IMR-90 (cell line): ENCODE results near the gene SH3BP2. TPM values are rescaled to one million over a fixed set of nuclear protein-coding genes. Genes with fewer than 3 reads are reported as not detected.

Source experiments
- ATAC-seq: fragments of 200-7000 bp; cut with Tn5 transposase; 2 replicates; pipeline ENCODE4 v1.9.1; 2020; ENCODE audit warnings: low read depth, mild to moderate bottlenecking, moderate library complexity
- BruUV-seq: library from RNA; stranded (reverse); fragments of 400-500 nt; replicated peaks from 2 replicates; lab custom pipeline; 2021; lab: Mats Ljungman, UMichigan
- CTCF ChIA-PET: fragments of 300-600 bp; formaldehyde crosslinking; extraction: SDS; loops from one replicate; lab custom pipeline; 2021; ENCODE audit warnings: antibody characterized with exemption; lab: Yijun Ruan, JAX
- POLR2A ChIA-PET: fragments of 300-600 bp; sonication (Branson Sonifier 250); formaldehyde crosslinking; loops from one replicate; lab custom pipeline; 2022; ENCODE audit warnings: antibody characterized with exemption; ENCODE audit not compliant: unreplicated experiment; lab: Charles Lee
- DNase-seq: peaks from one replicate; pipeline ENCODE4 v3.0.0; 2013
- H2AFZ ChIP-seq: replicated peaks from 2 replicates; pipeline ENCODE3; 2013; ENCODE audit warnings: low read length, mild to moderate bottlenecking; ENCODE audit not compliant: poor library complexity
- H2AK5ac ChIP-seq: 2 replicates; pipeline ENCODE4 v1.6.1; 2013; ENCODE audit warnings: low read depth, low read length, inconsistent platforms
- H2AK9ac ChIP-seq: replicated peaks from 2 replicates; pipeline ENCODE3; 2013; ENCODE audit warnings: mild to moderate bottlenecking, low read depth, low read length, moderate library complexity; ENCODE audit not compliant: poor library complexity
- H2BK120ac ChIP-seq: 2 replicates; pipeline ENCODE4 v1.6.1; 2013; ENCODE audit warnings: low read depth, low read length, inconsistent platforms
- H2BK15ac ChIP-seq: 3 replicates; pipeline ENCODE4 v1.6.1; 2013; ENCODE audit warnings: low read depth, low read length, inconsistent platforms
- H2BK20ac ChIP-seq: 2 replicates; pipeline ENCODE4 v1.6.1; 2013; ENCODE audit warnings: low read depth, mild to moderate bottlenecking, inconsistent platforms, low read length, moderate library complexity
- H2BK5ac ChIP-seq: 2 replicates; pipeline ENCODE4 v1.6.1; 2013; ENCODE audit warnings: mild to moderate bottlenecking, low read depth, low read length, inconsistent platforms; ENCODE audit not compliant: poor library complexity, severe bottlenecking
- H3K14ac ChIP-seq: replicated peaks from 2 replicates; pipeline ENCODE4 v1.6.1; 2013; ENCODE audit warnings: low read depth, low read length, inconsistent platforms
- H3K18ac ChIP-seq: 2 replicates; pipeline ENCODE4 v1.6.1; 2013; ENCODE audit warnings: low read depth, low read length, control low read depth
- H3K23ac ChIP-seq: 2 replicates; pipeline ENCODE4 v1.6.1; 2013; ENCODE audit warnings: low read depth, low read length, inconsistent platforms
- H3K27ac ChIP-seq: 2 replicates; pipeline ENCODE4 v1.5.1; 2013; ENCODE audit warnings: mild to moderate bottlenecking, control low read depth, low read length; ENCODE audit not compliant: insufficient read depth
- H3K27me3 ChIP-seq: 2 replicates; pipeline ENCODE4 v1.6.1; 2013; ENCODE audit warnings: low read length; ENCODE audit not compliant: control insufficient read depth, insufficient read depth
- H3K36me3 ChIP-seq: 2 replicates; pipeline ENCODE4 v1.6.1; 2013; ENCODE audit warnings: low read length, mixed read lengths; ENCODE audit not compliant: control insufficient read depth, insufficient read depth
- H3K4ac ChIP-seq: 2 replicates; pipeline ENCODE4 v1.6.1; 2013; ENCODE audit warnings: low read depth, low read length, inconsistent platforms
- H3K4me1 ChIP-seq: 2 replicates; pipeline ENCODE4 v1.6.1; 2013; ENCODE audit warnings: low read length, mixed read lengths; ENCODE audit not compliant: control insufficient read depth, insufficient read depth
- H3K4me2 ChIP-seq: 2 replicates; pipeline ENCODE4 v1.6.1; 2013; ENCODE audit warnings: low read depth, mild to moderate bottlenecking, control low read depth, low read length, moderate library complexity
- H3K4me3 ChIP-seq: 2 replicates; pipeline ENCODE4 v1.5.1; 2013; ENCODE audit warnings: low read depth, mild to moderate bottlenecking, control low read depth, low read length, moderate library complexity; ENCODE audit not compliant: insufficient read depth
- H3K56ac ChIP-seq: 2 replicates; pipeline ENCODE4 v1.6.1; 2013; ENCODE audit warnings: low read length, inconsistent platforms; ENCODE audit not compliant: insufficient read depth; ENCODE audit errors: extremely low read depth
- H3K79me1 ChIP-seq, 2 experiments: 2 replicates each; pipeline ENCODE4 v1.6.1; 2013; ENCODE audit warnings: low read length in 2 of 2, inconsistent platforms in 1 of 2, low read depth in 1 of 2
- H3K9ac ChIP-seq: 2 replicates; pipeline ENCODE4 v1.6.1; 2013; ENCODE audit warnings: low read depth, low read length, control low read depth
- H3K9me1 ChIP-seq: 2 replicates; pipeline ENCODE4 v1.6.1; 2013; ENCODE audit warnings: low read length, inconsistent platforms; ENCODE audit not compliant: insufficient read depth
- H3K9me3 ChIP-seq: 2 replicates; pipeline ENCODE4 v1.6.1; 2013; ENCODE audit warnings: low read length; ENCODE audit not compliant: control insufficient read depth, insufficient read depth
- H4K20me1 ChIP-seq: 2 replicates; pipeline ENCODE4 v1.6.1; 2013; ENCODE audit warnings: low read length, inconsistent platforms; ENCODE audit not compliant: insufficient read depth
- H4K5ac ChIP-seq: 2 replicates; pipeline ENCODE4 v1.6.1; 2013; ENCODE audit warnings: mild to moderate bottlenecking, low read depth, low read length, control low read depth
- H4K8ac ChIP-seq, 2 experiments: 2 replicates each; pipeline ENCODE4 v1.6.1; 2013; ENCODE audit warnings: low read depth in 2 of 2, low read length in 2 of 2, control low read depth in 1 of 2, inconsistent platforms in 1 of 2
- H4K91ac ChIP-seq: 2 replicates; pipeline ENCODE4 v1.6.1; 2013; ENCODE audit warnings: low read depth, low read length, inconsistent platforms; ENCODE audit not compliant: insufficient read depth
- BHLHE40 ChIP-seq: fragments of 150-350 bp; IDR thresholded peaks from 2 replicates; pipeline ENCODE4 v1.6.1; 2016; ENCODE audit warnings: mild to moderate bottlenecking, low read depth, low read length
- FOS ChIP-seq: fragments of 150-350 bp; IDR thresholded peaks from 2 replicates; pipeline ENCODE4 v1.6.1; 2016; ENCODE audit warnings: low read depth, low read length
- MAZ ChIP-seq: IDR thresholded peaks from 2 replicates; pipeline ENCODE4 v1.6.1; 2012; ENCODE audit warnings: low read depth, mild to moderate bottlenecking, low read length, improper control_type of control experiment, moderate library complexity, borderline replicate concordance
- NFE2L2 ChIP-seq: fragments of 150-350 bp; IDR thresholded peaks from 2 replicates; pipeline ENCODE4 v1.6.1; 2016; ENCODE audit warnings: low read depth, mild to moderate bottlenecking, low read length
- POLR2A ChIP-seq: IDR thresholded peaks from 2 replicates; pipeline ENCODE4 v1.6.1; 2012; ENCODE audit warnings: mild to moderate bottlenecking, low read depth, low read length
- RAD21 ChIP-seq: IDR thresholded peaks from 2 replicates; pipeline ENCODE4 v1.6.1; 2012; ENCODE audit warnings: low read length, improper control_type of control experiment
- RFX5 ChIP-seq: IDR thresholded peaks from 2 replicates; pipeline ENCODE4 v1.8.0; 2012; ENCODE audit warnings: low read depth, mild to moderate bottlenecking, low read length, moderate library complexity
- SMC3 ChIP-seq: fragments of 150-350 bp; IDR thresholded peaks from 2 replicates; pipeline ENCODE4 v1.6.1; 2016; ENCODE audit warnings: low read depth, mild to moderate bottlenecking, antibody characterized with exemption, low read length, moderate library complexity
- WGBS, 2 experiments: methylation state at CpG; one replicate each; pipeline versions ENCODE4 v1.1.5 to v1.1.7; 2013; ENCODE audit warnings: missing lambda C conversion rate in 2 of 2; ENCODE audit not compliant: insufficient read length in 1 of 2; ENCODE audit errors: extremely low coverage in 2 of 2; 5-methylcytosine and 5-hydroxymethylcytosine counted together
- dilution Hi-C: fragments of 300-500 bp; cut with HindIII; formaldehyde crosslinking; loops from one replicate; pipeline ENCODE4 v1.14.3; 2018; ENCODE audit warnings: low sequenced_read_pairs; ENCODE audit not compliant: unreplicated experiment
- in situ Hi-C: fragments of 300-500 bp; cut with MboI; formaldehyde crosslinking; loops from 3 replicates; pipeline ENCODE4 v1.14.3; 2019; ENCODE audit warnings: low sequenced_read_pairs, inconsistent platforms, mixed read lengths
- intact Hi-C: fragments of 100-400 bp; cut with micrococcal nuclease; formaldehyde crosslinking; loops from 2 replicates; pipeline ENCODE4 v1.10.0; 2022
- polyA plus RNA-seq, 3 experiments: library from polyadenylated mRNA; depleted of rRNA; stranded (reverse); fragments of >200 nt; gene quantifications; 2 replicates each; pipeline ENCODE4 v1.2.3, GENCODE V29; 2012; ENCODE audit warnings: low replicate concordance in 1 of 3
- total RNA-seq: library from RNA; depleted of rRNA; stranded (reverse); fragments of >200 nt; gene quantifications from 2 replicates; pipeline ENCODE4 v1.2.3, GENCODE V29; 2012
- TF ChIP-seq, protein P1 (sequence below): fragments of 150-350 bp; IDR thresholded peaks from 2 replicates; pipeline ENCODE4 v1.6.1; 2017; ENCODE audit warnings: mild to moderate bottlenecking, antibody characterized with exemption, low read length, low read depth
- TF ChIP-seq, protein P2 (sequence below): conservative IDR thresholded peaks from 2 replicates; pipeline ENCODE4 v1.5.1; 2012; ENCODE audit warnings: mild to moderate bottlenecking, low read depth, low read length, improper control_type of control experiment

The SH3BP2 gene
- total and polyA plus RNA-seq, 2 of the 4 experiments (the other 2 are of a cell fraction) = 9.0 to 37.2 TPM

DNA sequence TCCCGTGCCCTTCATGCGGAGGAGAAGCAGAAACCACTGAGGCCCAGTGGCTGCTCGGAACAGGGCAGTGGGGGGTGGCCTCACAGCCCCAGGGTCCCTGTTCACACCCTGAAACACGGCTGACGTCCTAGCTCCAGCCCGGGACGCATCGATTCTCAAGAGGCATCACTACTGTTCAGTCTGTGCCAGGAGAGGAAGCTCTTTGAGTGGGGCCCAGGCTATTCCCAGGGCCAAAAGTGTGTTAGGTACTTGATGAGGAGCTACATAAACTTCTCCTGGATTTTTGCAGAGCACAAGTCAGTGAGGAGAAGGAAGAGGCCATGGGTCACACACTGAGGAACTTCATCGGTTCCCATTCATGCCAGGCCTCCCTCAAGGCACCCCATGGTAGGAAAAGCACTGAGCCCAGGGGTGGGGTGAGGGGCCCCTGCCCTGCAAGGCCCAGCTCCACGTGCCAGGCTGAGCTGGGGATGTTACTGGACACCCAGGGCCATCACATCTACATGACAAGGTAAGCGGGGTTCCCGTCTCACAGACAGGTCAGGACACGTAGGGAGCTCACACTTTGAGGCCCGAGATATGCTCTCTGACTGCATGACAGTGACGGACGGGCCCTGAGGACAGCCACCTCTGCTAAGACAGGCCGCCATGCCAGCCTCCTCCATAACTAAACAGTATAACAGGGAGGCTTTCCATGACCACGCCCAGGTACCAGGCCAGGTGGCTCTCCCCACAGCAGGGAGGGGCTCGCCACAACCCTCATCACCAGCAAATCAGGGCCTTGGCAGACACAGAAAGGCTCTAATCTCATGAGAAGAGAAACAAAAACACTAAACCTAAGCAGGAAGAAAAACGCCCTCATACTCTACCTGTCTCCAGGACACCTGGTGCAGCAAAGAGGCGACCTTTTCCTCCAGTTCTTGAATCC lies 49.1 kb upstream of the SH3BP2 start:
- peaks cover 49% of the 10 kb centered on the region for H3K36me3 ChIP-seq
- no TSS peak for BruUV-seq
- no peak overlapping the region for H3K14ac ChIP-seq
- H3K4me2 ChIP-seq = no peak overlapping the region
- no peak overlapping the region for H2AK9ac ChIP-seq
- H4K8ac ChIP-seq = no peak overlapping the region
- no peak overlapping the region for H3K56ac ChIP-seq
- in situ Hi-C loops = no loop called here
- H3K9me3 ChIP-seq = no peaks in the 10 kb centered on the region
- no peak for TF ChIP-seq MAZ
- TF ChIP-seq, protein P1, sequence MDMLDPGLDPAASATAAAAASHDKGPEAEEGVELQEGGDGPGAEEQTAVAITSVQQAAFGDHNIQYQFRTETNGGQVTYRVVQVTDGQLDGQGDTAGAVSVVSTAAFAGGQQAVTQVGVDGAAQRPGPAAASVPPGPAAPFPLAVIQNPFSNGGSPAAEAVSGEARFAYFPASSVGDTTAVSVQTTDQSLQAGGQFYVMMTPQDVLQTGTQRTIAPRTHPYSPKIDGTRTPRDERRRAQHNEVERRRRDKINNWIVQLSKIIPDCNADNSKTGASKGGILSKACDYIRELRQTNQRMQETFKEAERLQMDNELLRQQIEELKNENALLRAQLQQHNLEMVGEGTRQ = no peak
- no peak for TF ChIP-seq NFE2L2
- TF ChIP-seq, protein P2, sequence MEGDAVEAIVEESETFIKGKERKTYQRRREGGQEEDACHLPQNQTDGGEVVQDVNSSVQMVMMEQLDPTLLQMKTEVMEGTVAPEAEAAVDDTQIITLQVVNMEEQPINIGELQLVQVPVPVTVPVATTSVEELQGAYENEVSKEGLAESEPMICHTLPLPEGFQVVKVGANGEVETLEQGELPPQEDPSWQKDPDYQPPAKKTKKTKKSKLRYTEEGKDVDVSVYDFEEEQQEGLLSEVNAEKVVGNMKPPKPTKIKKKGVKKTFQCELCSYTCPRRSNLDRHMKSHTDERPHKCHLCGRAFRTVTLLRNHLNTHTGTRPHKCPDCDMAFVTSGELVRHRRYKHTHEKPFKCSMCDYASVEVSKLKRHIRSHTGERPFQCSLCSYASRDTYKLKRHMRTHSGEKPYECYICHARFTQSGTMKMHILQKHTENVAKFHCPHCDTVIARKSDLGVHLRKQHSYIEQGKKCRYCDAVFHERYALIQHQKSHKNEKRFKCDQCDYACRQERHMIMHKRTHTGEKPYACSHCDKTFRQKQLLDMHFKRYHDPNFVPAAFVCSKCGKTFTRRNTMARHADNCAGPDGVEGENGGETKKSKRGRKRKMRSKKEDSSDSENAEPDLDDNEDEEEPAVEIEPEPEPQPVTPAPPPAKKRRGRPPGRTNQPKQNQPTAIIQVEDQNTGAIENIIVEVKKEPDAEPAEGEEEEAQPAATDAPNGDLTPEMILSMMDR = no peak
- TF ChIP-seq RAD21 = no peak
- TF ChIP-seq BHLHE40 = no peak
- TF ChIP-seq FOS = no peak
- TF ChIP-seq POLR2A = no peak
- TF ChIP-seq RFX5 = no peak
- no peak for TF ChIP-seq SMC3
- H3K4me1 ChIP-seq = peaks cover 28% of the 10 kb centered on the region
- H3K4me3 ChIP-seq = no peak overlapping the region
- H4K91ac ChIP-seq = no peak overlapping the region
- H2BK20ac ChIP-seq = no peak overlapping the region
- CTCF ChIA-PET = no interaction called here
- H2BK15ac ChIP-seq = no peak overlapping the region
- H2BK5ac ChIP-seq = no peak overlapping the region
- H4K5ac ChIP-seq = no peak overlapping the region
- no peaks in the 10 kb centered on the region for H3K27me3 ChIP-seq
- no peak overlapping the region for H2AK5ac ChIP-seq
- POLR2A ChIA-PET = no interaction called here
- ATAC-seq = no peak
- H3K79me1 ChIP-seq = peaks cover 9 to 64% of the 10 kb centered on the region in 2 experiments; a peak in 3 of 4 replicates
- dilution Hi-C loops = no loop called here
- H2BK120ac ChIP-seq = no peak overlapping the region
- WGBS, 2 experiments = 98% methylated on average over 13 of the region's 21 CpGs; no CpG with 5 or more reads in 1 of the 2 experiments
- intact Hi-C loops = no loop called here
- H3K9ac ChIP-seq = no peak overlapping the region
- no peak overlapping the region for H3K23ac ChIP-seq
- peaks cover 21% of the 10 kb centered on the region for H4K20me1 ChIP-seq
- H3K4ac ChIP-seq = no peak overlapping the region
- no peak for DNase-seq
- H2AFZ ChIP-seq = no peak overlapping the region
- no peak overlapping the region for H3K27ac ChIP-seq
- H3K18ac ChIP-seq = no peak overlapping the region
- H3K9me1 ChIP-seq = peaks cover 33% of the 10 kb centered on the region
